CD14-positive monocyte (primary cell): Measurements from ENCODE around the gene ZP4. TPM values are rescaled to one million over a fixed set of nuclear protein-coding genes. Genes with fewer than 3 reads are reported as not detected.

Experiments
- DNase-seq, 3 donors: peaks; one replicate each; pipeline ENCODE4 v3.0.0-alpha.2; 2011 to 2022
- H2AFZ ChIP-seq: 2 replicates; pipeline ENCODE4 v1.6.0; 2012; ENCODE audit warnings: mild to moderate bottlenecking, low read depth, low read length, inconsistent platforms; ENCODE audit not compliant: insufficient read depth, poor library complexity, severe bottlenecking
- H3K27ac ChIP-seq, 2 donors: 1 replicate in 1 of 2; 2 replicates in 1 of 2; pipeline ENCODE4 v1.5.1; 2012 to 2013; ENCODE audit warnings: low read length in 2 of 2, control low read depth in 1 of 2, inconsistent platforms in 1 of 2, low read depth in 1 of 2, mild to moderate bottlenecking in 1 of 2
- H3K27me3 ChIP-seq, 2 donors: one replicate each; pipeline versions ENCODE4 v1.6.0 to v1.6.1; 2011 to 2013; ENCODE audit warnings: low read length in 2 of 2; ENCODE audit not compliant: control insufficient read depth in 2 of 2, insufficient read depth in 2 of 2
- H3K36me3 ChIP-seq, 2 donors: replicated peaks in 1 of 2; 1 replicate in 1 of 2; 2 replicates in 1 of 2; pipeline versions ENCODE4 v1.5.1 to v1.6.1; 2012 to 2013; ENCODE audit warnings: low read length in 2 of 2, control low read depth in 1 of 2, inconsistent platforms in 1 of 2, mild to moderate bottlenecking in 1 of 2; ENCODE audit not compliant: insufficient read depth in 2 of 2, control insufficient read depth in 1 of 2
- H3K4me1 ChIP-seq, 2 donors: 1 replicate in 1 of 2; 2 replicates in 1 of 2; pipeline versions ENCODE4 v1.5.1 to v1.6.1; 2012 to 2013; ENCODE audit warnings: low read length in 2 of 2, control low read depth in 1 of 2, inconsistent platforms in 1 of 2, mild to moderate bottlenecking in 1 of 2, moderate library complexity in 1 of 2; ENCODE audit not compliant: insufficient read depth in 2 of 2, control insufficient read depth in 1 of 2
- H3K4me2 ChIP-seq: replicated peaks from 2 replicates; pipeline ENCODE3; 2012; ENCODE audit warnings: low read length, moderate library complexity, mild to moderate bottlenecking; ENCODE audit not compliant: poor library complexity, severe bottlenecking; ENCODE audit errors: extremely low read depth
- H3K4me3 ChIP-seq, 3 experiments: fragments of 200-600 bp in 1 of 3; sonication (generic) in 1 of 3; replicated peaks in 1 of 3; 1 replicate in 2 of 3; 2 replicates in 1 of 3; pipeline ENCODE4 v1.5.1; 2011 to 2013; ENCODE audit warnings: low read length in 3 of 3, mild to moderate bottlenecking in 3 of 3, control low read depth in 2 of 3, low read depth in 2 of 3, inconsistent platforms in 1 of 3, moderate library complexity in 1 of 3
- H3K79me2 ChIP-seq: 2 replicates; pipeline ENCODE4 v1.6.0; 2012; ENCODE audit warnings: mild to moderate bottlenecking, control low read depth, inconsistent platforms, low read length, moderate library complexity; ENCODE audit not compliant: insufficient read depth
- H3K9ac ChIP-seq: 2 replicates; pipeline ENCODE4 v1.6.0; 2017; ENCODE audit warnings: low read length, mild to moderate bottlenecking; ENCODE audit not compliant: insufficient read depth, poor library complexity, severe bottlenecking
- H3K9me3 ChIP-seq, 2 donors: replicated peaks in 1 of 2; 1 replicate in 1 of 2; 2 replicates in 1 of 2; pipeline versions ENCODE4 v1.5.1 to v1.6.1; 2012 to 2013; ENCODE audit warnings: low read length in 2 of 2, control low read depth in 1 of 2; ENCODE audit not compliant: control insufficient read depth in 1 of 2, insufficient read depth in 1 of 2
- H4K20me1 ChIP-seq: 2 replicates; pipeline ENCODE4 v1.6.0; 2012; ENCODE audit warnings: mild to moderate bottlenecking, low read length, control low read depth, moderate library complexity; ENCODE audit not compliant: insufficient read depth
- H3K27ac Mint-ChIP-seq, 7 donors: one replicate each; pipeline ENCODE4 v1.8.0; 2020; ENCODE audit warnings: mild to moderate bottlenecking in 7 of 7, mixed read lengths in 7 of 7, moderate library complexity in 6 of 7, inconsistent platforms in 2 of 7
- H3K27me3 Mint-ChIP-seq, 3 donors: one replicate each; pipeline ENCODE4 v1.8.0; 2021 to 2022; ENCODE audit warnings: low read depth in 3 of 3, mild to moderate bottlenecking in 3 of 3, mixed read lengths in 3 of 3, moderate library complexity in 3 of 3, inconsistent platforms in 1 of 3
- H3K36me3 Mint-ChIP-seq, 2 donors: one replicate each; pipeline ENCODE4 v1.8.0; 2020; ENCODE audit warnings: mixed read lengths in 2 of 2, inconsistent platforms in 1 of 2, mild to moderate bottlenecking in 1 of 2
- H3K4me1 Mint-ChIP-seq: one replicate; pipeline ENCODE4 v1.8.0; 2020; ENCODE audit warnings: mild to moderate bottlenecking, mixed read lengths
- H3K4me3 Mint-ChIP-seq, 2 donors: one replicate each; pipeline ENCODE4 v1.8.0; 2020; ENCODE audit warnings: mild to moderate bottlenecking in 2 of 2, mixed read lengths in 2 of 2, moderate library complexity in 1 of 2
- H3K9me3 Mint-ChIP-seq, 7 donors: one replicate each; pipeline ENCODE4 v1.8.0; 2020 to 2022; ENCODE audit warnings: mixed read lengths in 7 of 7, mild to moderate bottlenecking in 6 of 7, moderate library complexity in 6 of 7, inconsistent platforms in 2 of 7
- CTCF ChIP-seq: fragments of 200-600 bp; IDR thresholded peaks from one replicate; pipeline ENCODE4 v1.8.0; 2022; ENCODE audit warnings: antibody characterized with exemption, mild to moderate bottlenecking
- WGBS: methylation state at CpG from one replicate; pipeline ENCODE4 v1.1.5; 2013; ENCODE audit warnings: missing lambda C conversion rate; ENCODE audit not compliant: insufficient coverage; 5-methylcytosine and 5-hydroxymethylcytosine counted together
- intact Hi-C, 2 donors: fragments of 100-400 bp; cut with micrococcal nuclease; formaldehyde crosslinking; loops; one replicate each; pipeline versions ENCODE4 v1.15.0 to v1.15.1; 2023
- polyA plus RNA-seq, 3 donors: library from polyadenylated mRNA; depleted of rRNA in 1 of 3; unstranded in 2 of 3; stranded (reverse) in 1 of 3; fragments of 300-500 nt in 2 of 3; fragments of >200 nt in 1 of 3; fragmentation: Illumina TruSeq in 2 of 3; gene quantifications; 1 replicate in 2 of 3; 2 replicates in 1 of 3; pipeline ENCODE4 v1.2.3, GENCODE V29; 2012 to 2021

ZP4 gene
- polyA plus RNA-seq, 3 donors, result not detected

DNA sequence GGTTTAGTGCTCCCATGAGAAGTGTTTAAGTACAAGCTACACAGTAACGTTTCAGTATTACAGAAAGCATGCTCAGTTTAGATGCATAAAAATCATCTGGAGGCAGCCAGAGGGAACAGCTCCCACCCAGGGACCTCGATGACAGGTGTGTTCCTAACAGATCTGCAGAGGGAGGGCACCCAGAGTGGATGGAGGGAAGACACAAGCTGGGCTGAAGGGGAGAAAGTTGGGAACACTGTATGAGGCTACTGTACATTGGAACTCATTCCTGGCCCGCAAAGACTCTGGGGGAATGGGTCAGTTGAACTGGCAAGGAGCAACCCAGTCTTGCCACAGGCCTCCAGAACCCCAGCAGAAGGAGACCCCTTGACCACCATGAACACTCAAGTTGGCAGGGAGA, 52.4 kb downstream of the ZP4 start:
- 83% methylated on average over 2 of the region's 3 CpGs for WGBS
- TF ChIP-seq CTCF, result no peak
- H4K20me1 ChIP-seq, result no peaks in the 10 kb centered on the region

GRCh38 chr1:237834461-237834860, 56.3 kb downstream of the ZP4 start:
- Mint-ChIP-seq H3K27ac (no peak overlapping the region), H3K36me3 (no peaks in the 10 kb centered on the region), H3K4me1 (no peaks in the 10 kb centered on the region), H3K4me3 (no peak overlapping the region), H3K27me3 (peaks cover 0 to 1% (median 0%) of the 10 kb centered on the region in 3 donors), H3K9me3 (peaks cover 3 to 8% (median 4%) of the 10 kb centered on the region in 7 donors)
- Histone ChIP-seq H3K79me2 (no peaks in the 10 kb centered on the region), H3K9ac (no peak overlapping the region), H2AFZ (no peak overlapping the region), H3K27me3 (no peaks in the 10 kb centered on the region), H3K9me3 (peaks cover 0 to 12% of the 10 kb centered on the region in 2 donors), H4K20me1 (no peaks in the 10 kb centered on the region), H3K36me3 (no peaks in the 10 kb centered on the region), H3K4me1 (no peaks in the 10 kb centered on the region), H3K4me3 (no peak overlapping the region), H3K4me2 (no peak overlapping the region), H3K27ac (no peak overlapping the region)
- no peak for DNase-seq
- WGBS, result no CpG with 5 or more reads among the region's 3 CpGs
- intact Hi-C loops, result no loop called here
- TF ChIP-seq CTCF, result no peak

More for the DNA sequence above, 52.4 kb downstream of the ZP4 start:
- DNase-seq, result no peak
- Histone ChIP-seq H3K4me2 (no peak overlapping the region), H3K79me2 (no peaks in the 10 kb centered on the region), H3K4me3 (no peak overlapping the region), H2AFZ (no peak overlapping the region), H3K9me3 (peaks cover 0 to 14% of the 10 kb centered on the region in 2 donors), H3K27me3 (no peaks in the 10 kb centered on the region), H3K9ac (no peak overlapping the region), H3K36me3 (no peaks in the 10 kb centered on the region), H3K4me1 (no peaks in the 10 kb centered on the region), H3K27ac (no peak overlapping the region)
- peaks cover 3 to 12% (median 9%) of the 10 kb centered on the region in 7 donors for H3K9me3 Mint-ChIP-seq
- H3K4me1 Mint-ChIP-seq, result no peaks in the 10 kb centered on the region
- H3K27me3 Mint-ChIP-seq, result no peaks in the 10 kb centered on the region
- intact Hi-C loops, result no loop called here
- no peak overlapping the region for H3K4me3 Mint-ChIP-seq
- H3K27ac Mint-ChIP-seq, result no peak overlapping the region
- no peaks in the 10 kb centered on the region for H3K36me3 Mint-ChIP-seq
